ENCODE data around the gene VIPR1. TPM values are rescaled to one million over a fixed set of nuclear protein-coding genes. Genes with fewer than 3 reads are reported as not detected.

The VIPR1 gene
- total RNA-seq, 1 experiment from 2014 or later = 9.4 TPM

GRCh38 chr3:42532229-42532628 is 29.8 kb downstream of the VIPR1 start (continued):
- TF ChIP-seq AFF4 (CRISPR knock-in tag; IDR thresholded peaks at IDR 0.05; ENCODE audit: borderline replicate concordance) (no peak), ZNF423 (CRISPR knock-in tag; IDR thresholded peaks at IDR 0.05) (no peak), FOXK1 (CRISPR knock-in tag; IDR thresholded peaks at IDR 0.05) (no peak), ZBTB21 (CRISPR knock-in tag; IDR thresholded peaks at IDR 0.05; ENCODE audit: borderline replicate concordance) (no peak), MXD4 (CRISPR knock-in tag; IDR thresholded peaks at IDR 0.05; ENCODE audit: borderline replicate concordance) (no peak), ZNF532 (CRISPR knock-in tag; IDR thresholded peaks at IDR 0.05; ENCODE audit: borderline replicate concordance) (no peak)

- Mint-ChIP-seq H3K4me1 (peaks cover 28% of the 10 kb centered on the region), H3K9me3 (no peaks in the 10 kb centered on the region), H3K36me3 (no peaks in the 10 kb centered on the region), H3K27me3 (ENCODE audit: low read depth) (no peaks in the 10 kb centered on the region), H3K27ac (no peak overlapping the region), H3K4me3 (no peak overlapping the region)
- CTCF ChIA-PET = interaction anchor here (0.6 to 1.6 kb wide), 8 partner anchors 8 to 303 kb away, joined by 3 to 8 read pairs (median 4); no protein-coding TSS in a partner anchor
- DNase-seq (ENCODE audit: low spot score) (no peak), ATAC-seq (no peak)
- POLR2A ChIA-PET = interaction anchor here (1.2 kb wide), 1 partner anchor 67 kb away, joined by 7 read pairs; the partner anchor contains the start of gene NKTR
- TF ChIP-seq AFF4 (CRISPR knock-in tag; IDR thresholded peaks at IDR 0.05; ENCODE audit: borderline replicate concordance) (no peak), E2F1 (CRISPR knock-in tag; IDR thresholded peaks at IDR 0.05) (no peak), TP53 (CRISPR knock-in tag; IDR thresholded peaks at IDR 0.05) (no peak), FOXP4 (CRISPR knock-in tag; IDR thresholded peaks at IDR 0.05) (no peak), ZNF512 (CRISPR knock-in tag; IDR thresholded peaks at IDR 0.05; ENCODE audit: borderline replicate concordance) (no peak), ZNF138 (CRISPR knock-in tag; conservative IDR thresholded peaks at IDR 0.05) (no peak), PREB (CRISPR knock-in tag; IDR thresholded peaks at IDR 0.05; ENCODE audit: borderline replicate concordance) (no peak), ZNF396 (CRISPR knock-in tag; IDR thresholded peaks at IDR 0.05; ENCODE audit: borderline replicate concordance) (no peak), ATF1 (CRISPR knock-in tag; IDR thresholded peaks at IDR 0.05) (no peak), IRF2 (CRISPR knock-in tag; IDR thresholded peaks at IDR 0.05; ENCODE audit: borderline replicate concordance, low read depth) (no peak)
Measured at GRCh38 chr3:42533161-42533897, 30.9 kb downstream of the VIPR1 start.
